HCT116 (cell line): Measurements from ENCODE around the gene NPVF. TPM values are rescaled to one million over a fixed set of nuclear protein-coding genes. Genes with fewer than 3 reads are reported as not detected.
A peak's percentile ranks its signal among the peaks of the same experiment; 100 is the strongest.

Experiments used
- ATAC-seq: fragments of 200-7000 bp; cut with Tn5 transposase; 2 replicates; pipeline ENCODE4 v1.9.1; 2020; ENCODE audit warnings: mild to moderate bottlenecking, moderate library complexity
- BruUV-seq: library from RNA; stranded (reverse); fragments of 400-500 nt; replicated peaks from 2 replicates; lab custom pipeline; 2021; lab: Mats Ljungman, UMichigan
- CTCF ChIA-PET: fragments of 300-600 bp; sonication (Branson Sonifier 250); formaldehyde crosslinking; loops from one replicate; lab custom pipeline; 2021; ENCODE audit warnings: antibody characterized with exemption; lab: Charles Lee
- POLR2A ChIA-PET: fragments of 300-600, 350-600 bp; sonication (Branson Sonifier 250); formaldehyde crosslinking; loops from one replicate; lab custom pipeline; 2021; ENCODE audit warnings: antibody characterized with exemption; lab: Charles Lee
- RAD21 ChIA-PET, 2 experiments: fragments of 300-600 bp; sonication (Branson Sonifier 250); formaldehyde crosslinking; loops; one replicate each; lab custom pipeline; 2023; ENCODE audit warnings: low total read pairs in 2 of 2; ENCODE audit not compliant: uncharacterized antibody in 2 of 2, unreplicated experiment in 2 of 2, low non-redundant PET in 1 of 2; lab: Charles Lee
- DNase-seq: peaks from one replicate; pipeline ENCODE4 v3.0.0-alpha.2; 2010; ENCODE audit warnings: low read depth, low spot score
- H2AFZ ChIP-seq: fragments of 200-600 bp; shearing (Covaris generic), sonication (generic); 2 replicates; pipeline ENCODE4 v1.6.1; 2017; ENCODE audit warnings: low read depth, mixed run types, mixed read lengths, antibody characterized with exemption, low read length; ENCODE audit not compliant: poor library complexity, severe bottlenecking
- H3K27ac ChIP-seq: 2 replicates; pipeline ENCODE4 v1.5.1; 2012; ENCODE audit warnings: low read depth, low read length
- H3K27me3 ChIP-seq: fragments of 200-600 bp; sonication (generic); 2 replicates; pipeline ENCODE4 v1.6.1; 2016; ENCODE audit warnings: mixed run types, low read length, mixed read lengths; ENCODE audit not compliant: insufficient read depth
- H3K36me3 ChIP-seq, 2 experiments: fragments of 200-500 bp in 1 of 2; fragments of 200-600 bp in 1 of 2; sonication (Bioruptor generic) in 1 of 2; sonication (generic) in 1 of 2; 2 replicates each; pipeline versions ENCODE4 v1.5.1 to v1.6.1; 2014 to 2016; ENCODE audit warnings: low read length in 2 of 2, inconsistent platforms in 1 of 2, mixed read lengths in 1 of 2, mixed run types in 1 of 2; ENCODE audit not compliant: insufficient read depth in 2 of 2, control insufficient read depth in 1 of 2
- H3K4me1 ChIP-seq, 2 experiments: fragments of 200-600 bp in 1 of 2; sonication (generic) in 1 of 2; 2 replicates each; pipeline versions ENCODE4 v1.5.1 to v1.6.1; 2012 to 2017; ENCODE audit warnings: low read length in 2 of 2, inconsistent platforms in 1 of 2, mild to moderate bottlenecking in 1 of 2, mixed read lengths in 1 of 2, mixed run types in 1 of 2, moderate library complexity in 1 of 2; ENCODE audit not compliant: insufficient read depth in 2 of 2, control insufficient read depth in 1 of 2
- H3K4me2 ChIP-seq: fragments of 200-600 bp; sonication (generic); 2 replicates; pipeline ENCODE4 v1.6.1; 2017; ENCODE audit warnings: mixed run types, low read length, mixed read lengths
- H3K4me3 ChIP-seq, 2 experiments: fragments of 200-600 bp in 1 of 2; sonication (generic) in 1 of 2; replicated peaks in 1 of 2; 2 replicates each; pipeline ENCODE4 v1.5.1; 2011 to 2016; ENCODE audit warnings: low read length in 2 of 2, control low read depth in 1 of 2, low read depth in 1 of 2, mild to moderate bottlenecking in 1 of 2, mixed read lengths in 1 of 2, mixed run types in 1 of 2
- H3K79me2 ChIP-seq: fragments of 200-600 bp; sonication (generic); 2 replicates; pipeline ENCODE4 v1.6.1; 2017; ENCODE audit warnings: mild to moderate bottlenecking, mixed run types, low read length, moderate library complexity, mixed read lengths; ENCODE audit not compliant: insufficient read depth
- H3K9ac ChIP-seq: fragments of 200-600 bp; sonication (generic); 2 replicates; pipeline ENCODE4 v1.6.1; 2016; ENCODE audit warnings: low read length, mixed read lengths
- H3K9me2 ChIP-seq: fragments of 200-600 bp; sonication (generic), shearing (Covaris generic); 2 replicates; pipeline ENCODE4 v1.6.1; 2017; ENCODE audit warnings: mixed run types, mild to moderate bottlenecking, moderate library complexity; ENCODE audit not compliant: insufficient read depth
- H3K9me3 ChIP-seq, 2 experiments: fragments of 200-500 bp in 1 of 2; fragments of 200-600 bp in 1 of 2; sonication (Bioruptor generic) in 1 of 2; sonication (generic) in 1 of 2; 2 replicates each; pipeline ENCODE4 v1.6.1; 2014 to 2017; ENCODE audit warnings: low read length in 2 of 2, mixed read lengths in 2 of 2, inconsistent platforms in 1 of 2, low read depth in 1 of 2, mild to moderate bottlenecking in 1 of 2, mixed run types in 1 of 2, moderate library complexity in 1 of 2; ENCODE audit not compliant: control insufficient read depth in 1 of 2, insufficient read depth in 1 of 2
- H4K20me1 ChIP-seq: fragments of 200-600 bp; sonication (generic), shearing (Covaris generic); 2 replicates; pipeline ENCODE4 v1.6.1; 2017; ENCODE audit warnings: mixed run types, mild to moderate bottlenecking, moderate library complexity; ENCODE audit not compliant: insufficient read depth
- ATF3 ChIP-seq: IDR thresholded peaks from 2 replicates; pipeline ENCODE4 v1.6.1; 2012
- CTCF ChIP-seq, 3 experiments: fragments of 200-600 bp in 1 of 3; sonication (generic) in 1 of 3; IDR thresholded peaks in 2 of 3; conservative IDR thresholded peaks in 1 of 3; 2 replicates each; pipeline ENCODE4 v1.5.1; 2012 to 2017; ENCODE audit warnings: low read depth in 2 of 3, low read length in 2 of 3, antibody characterized with exemption in 1 of 3, borderline replicate concordance in 1 of 3, control low read depth in 1 of 3, mild to moderate bottlenecking in 1 of 3, mixed read lengths in 1 of 3, mixed run types in 1 of 3, moderate library complexity in 1 of 3; ENCODE audit not compliant: insufficient read depth in 1 of 3
- EGR1 ChIP-seq: IDR thresholded peaks from 2 replicates; pipeline ENCODE4 v1.6.1; 2012; ENCODE audit warnings: low read depth
- EZH2 ChIP-seq: fragments of 200-600 bp; sonication (generic); IDR thresholded peaks from 2 replicates; pipeline ENCODE4 v1.6.1; 2017; ENCODE audit warnings: antibody characterized with exemption, mixed run types
- FOSL1 ChIP-seq: IDR thresholded peaks from 2 replicates; pipeline ENCODE4 v1.6.1; 2012; ENCODE audit warnings: low read depth
- JUND ChIP-seq: IDR thresholded peaks from 2 replicates; pipeline ENCODE4 v1.6.1; 2012
- RAD21 ChIP-seq: IDR thresholded peaks from 2 replicates; pipeline ENCODE4 v1.6.1; 2012; ENCODE audit warnings: low read depth, mild to moderate bottlenecking
- SIN3A ChIP-seq: IDR thresholded peaks from 2 replicates; pipeline ENCODE4 v1.6.1; 2012; ENCODE audit warnings: low read depth
- SP1 ChIP-seq: IDR thresholded peaks from 2 replicates; pipeline ENCODE4 v1.6.1; 2012; ENCODE audit warnings: low read depth
- ZFX ChIP-seq: fragments of 450-650 bp; IDR thresholded peaks from 2 replicates; pipeline ENCODE4 v1.6.1; 2017
- intact Hi-C: fragments of 100-400 bp; cut with micrococcal nuclease; formaldehyde crosslinking; loops from 2 replicates; pipeline ENCODE4 v1.10.0; 2022
- total RNA-seq: library from RNA; stranded (reverse); gene quantifications from one replicate; pipeline ENCODE4 v1.2.1, GENCODE V29; 2021; ENCODE audit not compliant: unreplicated experiment
- TF ChIP-seq, protein P1 (sequence below): IDR thresholded peaks from 2 replicates; pipeline ENCODE4 v1.6.1; 2012

The NPVF gene
- total RNA-seq, 1 experiment from 2014 or later = not detected

- Histone ChIP-seq H3K4me3 (peak overlapping the region; percentile 49 to 52), H3K9me3 (no peaks in the 10 kb centered on the region), H3K27ac (no peak overlapping the region), H3K36me3 (no peaks in the 10 kb centered on the region), H3K4me2 (peak overlapping the region; percentile 82), H3K79me2 (no peaks in the 10 kb centered on the region), H3K9me2 (no peaks in the 10 kb centered on the region), H4K20me1 (no peaks in the 10 kb centered on the region), H2AFZ (peak overlapping the region; percentile 55), H3K4me1 (peaks cover 0 to 8% of the 10 kb centered on the region in 2 experiments; a peak in 1 of 4 replicates), H3K9ac (peak overlapping the region; percentile 34; the same call in 1 of the 2 replicates), H3K27me3 (no peaks in the 10 kb centered on the region)
- POLR2A ChIA-PET = interaction anchor here (0.6 kb wide), 1 partner anchor 560 kb away, joined by 4 read pairs; no protein-coding TSS in a partner anchor
- CTCF ChIA-PET = interaction anchor here (0.6 to 1.4 kb wide), 2 partner anchors 12 to 189 kb away, joined by 3 to 11 read pairs; no protein-coding TSS in a partner anchor
- TF ChIP-seq EGR1 (no peak), FOSL1 (no peak), ZFX (no peak), SIN3A (no peak), ATF3 (no peak), CTCF (IDR thresholded peaks at IDR 0.05 in 2 of 3, conservative IDR thresholded peaks at IDR 0.05 in 1 of 3; ENCODE audit: borderline replicate concordance in 1 of 3, insufficient read depth in 1 of 3, low read depth in 2 of 3, low read length in 2 of 3) (no peak), SP1 (no peak), EZH2 (no peak), JUND (no peak), RAD21 (no peak)
- TF ChIP-seq, protein P1, sequence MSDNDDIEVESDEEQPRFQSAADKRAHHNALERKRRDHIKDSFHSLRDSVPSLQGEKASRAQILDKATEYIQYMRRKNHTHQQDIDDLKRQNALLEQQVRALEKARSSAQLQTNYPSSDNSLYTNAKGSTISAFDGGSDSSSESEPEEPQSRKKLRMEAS = no peak
- no TSS peak for BruUV-seq
- ATAC-seq = no peak
- DNase-seq = no peak
- intact Hi-C loops = no loop called here
- RAD21 ChIA-PET = no interaction called here
Observed at GRCh38 chr7:25179325-25179724, 49.0 kb downstream of the NPVF start.

Other genes with a start within 250 kb of the NPVF start
- gene OSBPL3, start 248.3 kb downstream of the NPVF start, total RNA-seq = 36.8 TPM
- 224 TPM for gene CYCS, start 103.2 kb downstream of the NPVF start, total RNA-seq